Type B pancreatic cell (in vitro differentiated cells): ENCODE results near the gene DLGAP4. TPM values are rescaled to one million over a fixed set of nuclear protein-coding genes. Genes with fewer than 3 reads are reported as not detected.

Experiments used
- DNase-seq: peaks from one replicate; pipeline ENCODE4 v3.0.0; 2021; ENCODE audit warnings: mixed read lengths; ENCODE audit not compliant: unreplicated experiment; ENCODE audit errors: extremely low spot score
- H3K27ac Mint-ChIP-seq: 2 replicates; pipeline ENCODE4 v1.8.0; 2021; ENCODE audit warnings: mild to moderate bottlenecking, mixed read lengths
- H3K27me3 Mint-ChIP-seq: 2 replicates; pipeline ENCODE4 v1.8.0; 2021; ENCODE audit warnings: mixed read lengths
- H3K36me3 Mint-ChIP-seq: 2 replicates; pipeline ENCODE4 v1.8.0; 2021; ENCODE audit warnings: mixed read lengths
- H3K4me1 Mint-ChIP-seq: one replicate; pipeline ENCODE4 v1.8.0; 2021; ENCODE audit warnings: mixed read lengths; ENCODE audit not compliant: unreplicated experiment
- H3K4me3 Mint-ChIP-seq: 2 replicates; pipeline ENCODE4 v1.8.0; 2021; ENCODE audit warnings: mild to moderate bottlenecking, mixed read lengths
- H3K9me3 Mint-ChIP-seq: 2 replicates; pipeline ENCODE4 v1.8.0; 2021; ENCODE audit warnings: mixed read lengths
- CTCF ChIP-seq: fragments of 200-600 bp; sonication (generic); conservative IDR thresholded peaks from 2 replicates; pipeline ENCODE4 v1.5.0; 2021; ENCODE audit warnings: antibody characterized with exemption, mild to moderate bottlenecking
- total RNA-seq: library from RNA; stranded (reverse); gene quantifications from 2 replicates; pipeline ENCODE4 v1.2.1, GENCODE V29; 2021; ENCODE audit warnings: low replicate concordance

Gene DLGAP4
- total RNA-seq, 1 donor from 2014 or later: 78.0 TPM

GRCh38 chr20:36392989-36393388 is 86.8 kb downstream of the DLGAP4 start:
- no peak overlapping the region for H3K4me3 Mint-ChIP-seq
- H3K4me1 Mint-ChIP-seq: peaks cover 5% of the 10 kb centered on the region
- no peak for TF ChIP-seq CTCF
- no peak overlapping the region for H3K27ac Mint-ChIP-seq
- DNase-seq: no peak
- peaks cover 16% of the 10 kb centered on the region for H3K27me3 Mint-ChIP-seq
- no peaks in the 10 kb centered on the region for H3K9me3 Mint-ChIP-seq
- H3K36me3 Mint-ChIP-seq: no peaks in the 10 kb centered on the region

GRCh38 chr20:36394340-36394965 is 88.3 kb downstream of the DLGAP4 start:
- Mint-ChIP-seq H3K36me3 (no peaks in the 10 kb centered on the region), H3K27ac (no peak overlapping the region), H3K9me3 (no peaks in the 10 kb centered on the region), H3K4me3 (no peak overlapping the region), H3K4me1 (peaks cover 5% of the 10 kb centered on the region), H3K27me3 (peaks cover 21% of the 10 kb centered on the region)
- no peak for DNase-seq
- TF ChIP-seq CTCF: no peak

- Mint-ChIP-seq H3K36me3 (no peaks in the 10 kb centered on the region), H3K4me3 (no peak overlapping the region), H3K27ac (no peak overlapping the region), H3K9me3 (no peaks in the 10 kb centered on the region), H3K4me1 (peaks cover 10% of the 10 kb centered on the region), H3K27me3 (peaks cover 32% of the 10 kb centered on the region)
- no peak for TF ChIP-seq CTCF
- DNase-seq: no peak
Measured at GRCh38 chr20:36396340-36396739, 90.2 kb downstream of the DLGAP4 start.

GRCh38 chr20:36396847-36397630 is 90.9 kb downstream of the DLGAP4 start:
- no peak for DNase-seq
- Mint-ChIP-seq H3K9me3 (no peaks in the 10 kb centered on the region), H3K4me1 (peaks cover 15% of the 10 kb centered on the region), H3K4me3 (no peak overlapping the region), H3K27ac (no peak overlapping the region), H3K36me3 (no peaks in the 10 kb centered on the region), H3K27me3 (peaks cover 34% of the 10 kb centered on the region)
- no peak for TF ChIP-seq CTCF

- Mint-ChIP-seq H3K4me3 (no peak overlapping the region), H3K4me1 (peaks cover 15% of the 10 kb centered on the region), H3K27me3 (peaks cover 30% of the 10 kb centered on the region), H3K9me3 (no peaks in the 10 kb centered on the region), H3K27ac (no peak overlapping the region), H3K36me3 (no peaks in the 10 kb centered on the region)
- no peak for DNase-seq
- TF ChIP-seq CTCF: no peak
Measured at GRCh38 chr20:36398515-36398914, 92.4 kb downstream of the DLGAP4 start.
